Inflammatory macrophage treated with lipopolysaccharide for 1 hour (primary cell): Measurements from ENCODE around the gene ATOX1.

ENCODE experiments used
- DNase-seq, 2 donors: peaks; one replicate each; pipeline ENCODE4 v3.0.0-alpha.2; 2020 to 2022

The ATOX1 gene

DNA sequence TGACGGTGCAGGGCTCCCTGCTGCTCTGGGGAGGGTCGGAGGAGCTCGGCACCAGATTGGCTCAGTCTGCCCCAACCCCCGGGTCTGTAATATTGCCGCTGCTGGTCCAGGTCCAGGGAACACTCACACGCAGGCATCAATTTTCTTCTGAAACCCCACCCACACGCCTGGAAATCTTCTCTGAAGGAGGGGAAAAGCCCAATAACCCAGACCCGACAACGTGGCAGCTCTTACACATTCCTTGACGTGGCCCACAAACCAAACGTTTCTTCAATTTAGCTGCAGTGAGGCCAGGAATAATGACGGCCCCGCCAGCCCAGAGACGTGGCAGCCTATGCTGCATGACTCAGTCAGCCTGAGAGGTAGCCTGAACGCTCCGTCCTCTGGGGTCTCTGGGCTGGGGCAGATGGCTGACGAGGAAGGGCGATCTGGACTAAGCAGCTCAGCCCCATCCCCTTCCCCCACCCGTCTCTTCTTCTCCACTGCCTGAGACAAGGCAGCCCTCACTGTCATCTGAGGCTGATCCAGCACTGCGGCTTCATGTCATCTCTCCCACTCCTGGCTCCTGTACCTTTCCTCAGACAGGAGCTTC, 61.9 kb downstream of the ATOX1 start:
- peak in 1 of 2 donors; percentile 31 for DNase-seq

DNA sequence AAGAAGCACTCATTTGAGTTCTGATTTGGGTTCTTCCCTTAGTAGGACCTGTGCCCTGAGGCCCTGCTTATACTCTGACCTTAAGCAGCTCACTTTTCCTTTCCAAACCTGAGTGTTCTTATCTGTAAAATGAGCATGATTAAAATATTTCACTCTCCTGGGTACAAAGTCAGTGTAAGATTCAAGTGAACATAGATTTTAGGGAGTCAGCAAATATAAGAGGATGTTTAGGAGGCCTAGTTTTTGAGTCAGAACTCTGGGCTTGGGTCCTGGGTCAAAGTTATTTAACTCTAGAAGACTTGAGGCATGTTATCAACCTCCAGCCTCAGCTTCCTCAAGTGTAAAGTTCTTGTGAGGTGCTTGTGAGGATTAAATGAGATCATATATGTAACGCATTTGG, 63.0 kb downstream of the ATOX1 start:
- no peak for DNase-seq

DNA sequence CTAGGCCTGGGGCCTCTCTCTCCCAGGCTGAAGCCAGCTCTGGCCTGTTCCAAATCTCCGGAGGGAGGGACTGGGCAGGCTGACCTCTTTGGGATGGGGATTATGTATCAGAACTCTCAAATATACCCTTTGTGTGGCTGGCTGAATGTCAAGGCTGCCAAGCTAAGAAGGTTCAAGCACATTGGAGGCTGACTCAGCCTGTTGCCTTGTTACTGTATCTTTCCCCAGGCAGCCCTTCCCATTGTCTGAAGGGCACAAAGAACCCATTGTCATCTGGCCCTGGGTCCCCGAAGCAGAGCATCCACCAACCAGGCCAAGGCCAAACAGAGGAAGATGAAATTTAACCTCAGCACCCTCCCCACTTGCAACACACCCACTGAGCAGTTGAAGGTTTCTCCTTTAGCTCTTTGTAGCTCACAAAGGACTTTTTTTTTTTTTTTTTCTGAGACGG, 64.4 kb downstream of the ATOX1 start:
- DNase-seq: no peak
